Spinal cord (tissue), 10 donors: ENCODE data around the gene EEPD1. TPM values are rescaled to one million over a fixed set of nuclear protein-coding genes. Genes with fewer than 3 reads are reported as not detected.

Source experiments
- DNase-seq, 6 donors: peaks; one replicate each; pipeline versions ENCODE4 v3.0.0 to v3.0.0-alpha.2; 2013 to 2015; ENCODE audit warnings: low spot score in 6 of 6, low read depth in 4 of 6
- H3K27ac ChIP-seq: one replicate; pipeline ENCODE4 v1.5.1; 2013; ENCODE audit warnings: low read depth, low read length, control low read depth
- H3K27me3 ChIP-seq: one replicate; pipeline ENCODE4 v1.6.1; 2013; ENCODE audit warnings: low read length; ENCODE audit not compliant: control insufficient read depth, insufficient read depth
- H3K36me3 ChIP-seq: one replicate; pipeline ENCODE4 v1.6.1; 2013; ENCODE audit warnings: low read length; ENCODE audit not compliant: control insufficient read depth, insufficient read depth
- H3K4me1 ChIP-seq: one replicate; pipeline ENCODE4 v1.6.1; 2013; ENCODE audit warnings: low read length; ENCODE audit not compliant: control insufficient read depth, insufficient read depth
- H3K4me3 ChIP-seq: one replicate; pipeline ENCODE4 v1.5.1; 2013; ENCODE audit warnings: low read depth, low read length, control low read depth
- H3K9me3 ChIP-seq: one replicate; pipeline ENCODE4 v1.6.1; 2013; ENCODE audit warnings: low read length; ENCODE audit not compliant: control insufficient read depth, insufficient read depth
- WGBS: methylation state at CpG from one replicate; pipeline ENCODE4 v1.1.5; 2013; ENCODE audit warnings: missing lambda C conversion rate; ENCODE audit not compliant: insufficient coverage; 5-methylcytosine and 5-hydroxymethylcytosine counted together
- polyA plus RNA-seq, 2 donors: library from polyadenylated mRNA; unstranded; fragments of 120-200 nt; gene quantifications; one replicate each; pipeline ENCODE4 v1.2.1, GENCODE V29; 2013; ENCODE audit not compliant: insufficient read length in 2 of 2
- total RNA-seq, 2 donors: library from RNA; depleted of rRNA in 1 of 2; stranded (reverse); fragments of 120-200 nt in 1 of 2; fragments of >200 nt in 1 of 2; gene quantifications; one replicate each; pipeline versions ENCODE4 v1.2.3 to v1.2.4, GENCODE V29; 2013 to 2014
- donor health status: healthy.

Gene EEPD1
- total and polyA plus RNA-seq, 4 donors = 25.8 to 55.8 (median 41.8) TPM

DNA sequence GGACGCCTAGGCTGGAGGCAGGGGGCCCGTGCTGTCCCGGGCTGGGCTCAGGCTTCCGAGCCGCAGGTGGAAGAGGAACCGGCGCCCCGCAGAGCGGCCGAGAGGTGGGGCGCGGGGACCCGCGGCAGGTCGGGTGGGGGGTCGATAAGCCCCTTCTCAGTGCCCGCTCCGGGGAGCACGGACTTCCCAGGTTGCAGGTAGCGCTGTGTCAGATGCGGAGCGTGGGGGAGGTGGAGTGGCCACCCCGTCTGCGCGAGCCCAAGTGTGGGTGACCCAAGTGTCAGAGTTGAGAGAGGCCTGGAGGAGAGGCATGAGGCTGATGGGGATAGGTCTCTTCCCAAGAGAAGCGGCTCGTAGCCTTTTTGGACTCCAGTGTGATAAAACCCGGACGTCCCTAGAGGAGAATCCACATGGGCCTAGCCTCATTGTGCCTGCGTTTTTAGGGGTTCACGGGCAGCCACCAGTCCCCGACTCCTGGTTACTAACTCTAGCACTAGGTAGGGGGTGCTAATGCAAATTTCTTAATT, 580 bp downstream of the EEPD1 start:
- Histone ChIP-seq H3K4me3 (peak overlapping the region; percentile 69), H3K27ac (peak overlapping the region; percentile 79), H3K9me3 (no peaks in the 10 kb centered on the region), H3K36me3 (peaks cover 10% of the 10 kb centered on the region), H3K4me1 (peaks cover 28% of the 10 kb centered on the region), H3K27me3 (no peaks in the 10 kb centered on the region)
- 3% methylated on average over 29 of the region's 32 CpGs for WGBS
- peak in 2 of 6 donors; percentile 19 to 40 for DNase-seq

DNA sequence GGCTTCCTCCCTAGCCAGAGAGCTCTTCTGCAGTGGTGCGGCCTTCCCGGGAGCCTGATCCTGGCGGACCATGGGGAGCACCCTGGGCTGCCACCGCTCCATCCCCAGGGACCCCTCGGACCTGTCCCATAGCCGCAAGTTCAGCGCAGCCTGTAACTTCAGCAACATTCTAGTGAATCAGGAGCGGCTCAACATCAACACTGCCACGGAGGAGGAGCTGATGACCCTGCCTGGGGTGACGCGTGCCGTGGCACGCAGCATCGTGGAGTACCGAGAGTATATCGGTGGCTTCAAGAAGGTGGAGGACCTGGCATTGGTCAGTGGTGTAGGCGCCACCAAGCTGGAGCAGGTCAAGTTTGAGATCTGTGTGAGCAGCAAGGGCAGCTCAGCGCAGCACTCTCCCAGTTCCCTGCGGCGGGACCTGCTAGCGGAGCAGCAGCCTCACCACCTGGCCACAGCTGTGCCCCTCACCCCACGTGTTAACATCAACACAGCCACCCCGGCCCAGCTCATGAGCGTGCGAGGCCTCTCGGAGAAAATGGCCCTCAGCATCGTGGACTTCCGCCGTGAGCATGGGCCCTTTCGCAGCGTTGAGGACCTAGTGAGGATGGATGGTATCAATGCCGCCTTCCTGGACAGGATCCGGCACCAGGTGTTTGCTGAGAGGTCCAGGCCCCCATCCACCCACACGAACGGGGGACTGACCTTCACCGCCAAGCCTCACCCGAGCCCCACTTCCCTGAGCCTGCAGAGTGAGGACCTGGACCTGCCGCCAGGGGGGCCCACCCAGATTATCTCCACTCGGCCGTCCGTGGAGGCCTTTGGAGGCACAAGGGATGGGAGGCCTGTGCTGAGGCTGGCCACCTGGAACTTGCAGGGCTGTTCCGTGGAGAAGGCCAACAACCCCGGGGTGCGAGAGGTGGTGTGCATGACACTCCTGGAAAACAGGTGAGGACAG, 1.5 kb downstream of the EEPD1 start:
- H3K4me1 ChIP-seq = peaks cover 32% of the 10 kb centered on the region
- H3K4me3 ChIP-seq = peak overlapping the region; percentile 69
- H3K27ac ChIP-seq = peak overlapping the region; percentile 79
- 72% methylated on average over 31 of the region's 44 CpGs for WGBS
- H3K36me3 ChIP-seq = peaks cover 10% of the 10 kb centered on the region
- DNase-seq = peak in 1 of 6 donors; percentile 13
- H3K9me3 ChIP-seq = no peaks in the 10 kb centered on the region
- no peaks in the 10 kb centered on the region for H3K27me3 ChIP-seq

DNA sequence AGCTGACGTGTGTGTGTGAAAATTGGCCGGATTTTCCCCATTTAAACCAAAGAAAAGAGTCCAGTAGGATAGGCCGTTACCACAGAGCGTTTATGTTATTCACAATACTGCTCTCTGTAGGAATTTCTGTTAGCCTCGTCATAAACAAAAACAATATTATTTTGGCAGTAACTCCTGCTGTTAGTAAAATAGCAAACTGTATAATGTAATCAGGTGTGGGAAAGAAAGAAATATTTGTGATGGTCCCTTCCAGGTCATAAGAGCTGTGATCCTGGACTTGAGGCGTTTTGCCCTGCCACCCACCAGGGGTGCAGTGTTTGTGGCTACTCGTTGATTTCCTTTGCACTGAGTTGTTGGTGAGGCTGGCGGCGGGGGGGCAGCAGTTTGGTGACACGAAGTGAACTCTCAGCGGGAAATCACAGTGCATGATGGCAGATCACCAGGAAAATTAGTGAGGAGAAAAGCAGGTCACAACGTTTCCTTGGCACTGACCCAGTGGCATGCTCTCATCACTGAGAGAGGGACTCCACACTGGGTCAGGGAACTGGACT, 2.8 kb downstream of the EEPD1 start:
- no peaks in the 10 kb centered on the region for H3K27me3 ChIP-seq
- peaks cover 10% of the 10 kb centered on the region for H3K36me3 ChIP-seq
- peak overlapping the region; percentile 69 for H3K4me3 ChIP-seq
- H3K4me1 ChIP-seq = peaks cover 34% of the 10 kb centered on the region
- H3K27ac ChIP-seq = peak overlapping the region; percentile 26
- 13% methylated on average over 9 of the region's 12 CpGs for WGBS
- DNase-seq = peak in 4 of 6 donors; percentile 29 to 80 (median 48)
- no peaks in the 10 kb centered on the region for H3K9me3 ChIP-seq

DNA sequence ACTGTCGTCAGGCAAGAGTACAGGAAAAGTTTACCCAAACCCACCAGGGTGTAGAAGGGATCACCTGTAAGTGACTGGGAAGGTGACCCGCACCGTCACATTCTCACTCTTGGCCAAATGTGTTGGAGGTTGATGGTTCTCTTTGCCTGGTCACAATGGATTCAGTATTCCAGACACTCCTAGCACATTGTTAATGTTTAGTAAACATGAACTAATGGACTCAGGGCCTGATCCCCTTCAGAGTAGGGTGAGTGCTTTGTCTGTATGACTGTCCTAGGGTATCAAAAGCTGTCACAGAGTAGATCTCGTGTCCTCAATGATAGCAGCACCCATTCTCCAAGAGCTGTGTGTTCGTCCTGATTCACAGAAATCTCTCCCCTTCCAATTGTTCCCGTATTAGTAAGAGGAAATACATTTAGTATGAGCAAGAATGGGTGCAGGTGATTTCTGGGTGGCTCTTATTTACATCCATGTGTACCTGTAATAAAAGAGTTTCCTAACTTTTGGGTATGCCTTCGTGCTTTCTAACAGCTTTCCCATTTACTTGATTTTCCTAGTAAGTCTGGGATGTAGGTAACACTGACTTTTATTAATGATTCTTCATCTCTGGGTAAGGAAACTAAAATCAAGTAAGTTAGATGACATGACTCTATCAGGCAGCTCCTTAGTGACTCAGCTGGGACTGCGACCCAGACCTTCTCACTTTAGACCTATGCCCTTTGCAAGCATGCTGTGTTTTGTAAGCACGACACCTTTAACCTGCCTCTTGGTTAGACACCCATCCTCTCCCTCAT, 4.7 kb downstream of the EEPD1 start:
- Histone ChIP-seq H3K27me3 (no peaks in the 10 kb centered on the region), H3K4me3 (peak overlapping the region; percentile 69), H3K4me1 (peaks cover 28% of the 10 kb centered on the region), H3K9me3 (no peaks in the 10 kb centered on the region), H3K36me3 (peaks cover 15% of the 10 kb centered on the region), H3K27ac (no peak overlapping the region)
- no peak for DNase-seq
- WGBS = 85% methylated on average over 2 of the region's 9 CpGs

GRCh38 chr7:36158321-36158605, 5.2 kb downstream of the EEPD1 start:
- Histone ChIP-seq H3K27ac (no peak overlapping the region), H3K36me3 (peaks cover 15% of the 10 kb centered on the region), H3K4me1 (peaks cover 27% of the 10 kb centered on the region), H3K27me3 (no peaks in the 10 kb centered on the region), H3K9me3 (no peaks in the 10 kb centered on the region), H3K4me3 (no peak overlapping the region)
- no peak for DNase-seq
- WGBS = no CpG with 5 or more reads among the region's 2 CpGs

- Histone ChIP-seq H3K27ac (no peak overlapping the region), H3K4me1 (peaks cover 17% of the 10 kb centered on the region), H3K4me3 (no peak overlapping the region), H3K36me3 (peaks cover 9% of the 10 kb centered on the region), H3K27me3 (no peaks in the 10 kb centered on the region), H3K9me3 (no peaks in the 10 kb centered on the region)
- no peak for DNase-seq
- 46% methylated on average over 3 of the region's 3 CpGs for WGBS
Measured at GRCh38 chr7:36159618-36160017, 6.6 kb downstream of the EEPD1 start.

- Histone ChIP-seq H3K9me3 (no peaks in the 10 kb centered on the region), H3K36me3 (peaks cover 5% of the 10 kb centered on the region), H3K4me1 (peaks cover 14% of the 10 kb centered on the region), H3K27ac (no peak overlapping the region), H3K4me3 (no peak overlapping the region), H3K27me3 (no peaks in the 10 kb centered on the region)
- no peak for DNase-seq
- 71% methylated on average over 3 of the region's 5 CpGs for WGBS
Measured at GRCh38 chr7:36160313-36160712, 7.3 kb downstream of the EEPD1 start.

- H3K4me3 ChIP-seq = no peak overlapping the region
- no peaks in the 10 kb centered on the region for H3K9me3 ChIP-seq
- 83% methylated on average over 1 of the region's 1 CpG for WGBS
- no peak for DNase-seq
- H3K4me1 ChIP-seq = peaks cover 14% of the 10 kb centered on the region
- H3K27ac ChIP-seq = no peak overlapping the region
- H3K27me3 ChIP-seq = no peaks in the 10 kb centered on the region
- H3K36me3 ChIP-seq = peaks cover 5% of the 10 kb centered on the region
Measured at GRCh38 chr7:36161996-36162395, 8.9 kb downstream of the EEPD1 start.

GRCh38 chr7:36165059-36165458, 12.0 kb downstream of the EEPD1 start:
- Histone ChIP-seq H3K4me1 (peaks cover 4% of the 10 kb centered on the region), H3K9me3 (no peaks in the 10 kb centered on the region), H3K4me3 (no peak overlapping the region), H3K36me3 (peaks cover 5% of the 10 kb centered on the region), H3K27ac (no peak overlapping the region), H3K27me3 (no peaks in the 10 kb centered on the region)
- DNase-seq = no peak
- no CpG with 5 or more reads among the region's 2 CpGs for WGBS
